ENCODE measurements around the gene CNBD2.
"Not testable (repeated sequence)": the region's sequence is repeated elsewhere in the genome, so short reads cannot be mapped to it uniquely, and the experiment has no call there.

CNBD2 gene

GRCh38 chr20:35967979-35968640, at the start of gene CNBD2:
TSS of gene CNBD2 (plus strand) at chr20:35968590. CDS start at chr20:35968763, 173 bp downstream.
- DNase-seq (ENCODE audit: low read depth, low spot score) = no peak

- DNase-seq (ENCODE audit: low read depth, low spot score) = no peak
These were observed 47.9 kb upstream of the CNBD2 start for GRCh38 chr20:35920523-35920922.

- DNase-seq (ENCODE audit: low read depth, low spot score) = no peak
These were observed 39.1 kb upstream of the CNBD2 start for GRCh38 chr20:35929301-35929700.

- DNase-seq (ENCODE audit: low read depth, low spot score) = no peak
These were observed 34.3 kb upstream of the CNBD2 start for GRCh38 chr20:35934050-35934449.

GRCh38 chr20:35939264-35939663, 29.1 kb upstream of the CNBD2 start:
- peak; percentile 4 for DNase-seq (ENCODE audit: low read depth, low spot score)

GRCh38 chr20:35941620-35942019, 26.8 kb upstream of the CNBD2 start:
- no peak for DNase-seq (ENCODE audit: low read depth, low spot score)

GRCh38 chr20:35942243-35942642, 26.1 kb upstream of the CNBD2 start:
- DNase-seq (ENCODE audit: low read depth, low spot score) = peak; percentile 37

- peak; percentile 23 for DNase-seq (ENCODE audit: low read depth, low spot score)
These were observed 20.9 kb upstream of the CNBD2 start for GRCh38 chr20:35947489-35947888.

- DNase-seq (ENCODE audit: low read depth, low spot score) = peak; percentile 81
These were observed 20.5 kb upstream of the CNBD2 start for GRCh38 chr20:35947907-35948306.

GRCh38 chr20:35950093-35950492, 18.3 kb upstream of the CNBD2 start:
- no peak for DNase-seq (ENCODE audit: low read depth, low spot score)

- DNase-seq (ENCODE audit: low read depth, low spot score) = not testable (repeated sequence)
These were observed 16.3 kb upstream of the CNBD2 start for GRCh38 chr20:35952080-35952479.

- DNase-seq (ENCODE audit: low read depth, low spot score) = peak; percentile 27
These were observed 15.7 kb upstream of the CNBD2 start for GRCh38 chr20:35952480-35953386.

GRCh38 chr20:35953387-35954199, 14.8 kb upstream of the CNBD2 start:
- DNase-seq (ENCODE audit: low read depth, low spot score) = peak; percentile 69

- peak; percentile 99 for DNase-seq (ENCODE audit: low read depth, low spot score)
These were observed 14.0 kb upstream of the CNBD2 start, which contains the start of gene SCAND1 for GRCh38 chr20:35954200-35954906. TSS of gene SCAND1 (minus strand) at chr20:35954502. CDS start at chr20:35954284, 218 bp downstream.

- no peak for DNase-seq (ENCODE audit: low read depth, low spot score)
These were observed 13.5 kb upstream of the CNBD2 start for GRCh38 chr20:35954907-35955251.

GRCh38 chr20:35956616-35957015, 11.8 kb upstream of the CNBD2 start:
- no peak for DNase-seq (ENCODE audit: low read depth, low spot score)

- not testable (repeated sequence) for DNase-seq (ENCODE audit: low read depth, low spot score)
These were observed 9.1 kb upstream of the CNBD2 start for GRCh38 chr20:35959291-35959690.

- no peak for DNase-seq (ENCODE audit: low read depth, low spot score)
These were observed 4.5 kb upstream of the CNBD2 start for GRCh38 chr20:35963878-35964277.

GRCh38 chr20:35968930-35969329, 540 bp downstream of the CNBD2 start:
- no peak for DNase-seq (ENCODE audit: low read depth, low spot score)

- DNase-seq (ENCODE audit: low read depth, low spot score) = no peak
These were observed 3.6 kb downstream of the CNBD2 start for GRCh38 chr20:35971981-35972380.

GRCh38 chr20:35972462-35972861, 4.1 kb downstream of the CNBD2 start:
- DNase-seq (ENCODE audit: low read depth, low spot score) = no peak
